PC-3 (cell line): ENCODE results near the gene FSTL5. TPM values are rescaled to one million over a fixed set of nuclear protein-coding genes. Genes with fewer than 3 reads are reported as not detected.

Experiments
- ATAC-seq: fragments of 200-7000 bp; cut with Tn5 transposase; 2 replicates; pipeline ENCODE4 v1.9.1; 2020; ENCODE audit warnings: mild to moderate bottlenecking, moderate library complexity
- BruUV-seq: library from RNA; stranded (reverse); fragments of 400-500 nt; replicated peaks from 2 replicates; lab custom pipeline; 2021; lab: Mats Ljungman, UMichigan
- CTCF ChIA-PET: fragments of 300-600 bp; sonication (Branson Sonifier 250); formaldehyde crosslinking; loops from one replicate; lab custom pipeline; 2022; ENCODE audit warnings: antibody characterized with exemption; lab: Charles Lee
- POLR2A ChIA-PET: fragments of 300-600 bp; sonication (Branson Sonifier 250); formaldehyde crosslinking; loops from one replicate; lab custom pipeline; 2022; ENCODE audit warnings: antibody characterized with exemption; ENCODE audit not compliant: unreplicated experiment; lab: Charles Lee
- DNase-seq: peaks from one replicate; pipeline ENCODE4 v3.0.0-alpha.2; 2015
- H2AFZ ChIP-seq: fragments of 300-600 bp; sonication (generic); 2 replicates; pipeline ENCODE4 v1.6.0; 2016; ENCODE audit warnings: antibody characterized with exemption, low read length
- H3F3A ChIP-seq: fragments of 300-600 bp; sonication (generic); one replicate; pipeline ENCODE4 v1.6.0; 2017; ENCODE audit warnings: antibody characterized with exemption, low read length, control low read depth, mild to moderate bottlenecking; ENCODE audit not compliant: unreplicated experiment
- H3K27ac ChIP-seq: fragments of 300-600 bp; sonication (generic); 2 replicates; pipeline ENCODE4 v1.5.1; 2016; ENCODE audit warnings: mild to moderate bottlenecking, low read length
- H3K27me3 ChIP-seq: fragments of 300-600 bp; sonication (generic); 2 replicates; pipeline ENCODE4 v1.6.1; 2016; ENCODE audit warnings: low read length, mixed read lengths
- H3K36me3 ChIP-seq: fragments of 300-600 bp; sonication (generic); 2 replicates; pipeline ENCODE4 v1.6.1; 2016; ENCODE audit warnings: low read depth, mixed run types, low read length, mixed read lengths
- H3K4me1 ChIP-seq: fragments of 300-600 bp; sonication (generic); 2 replicates; pipeline ENCODE4 v1.5.1; 2016; ENCODE audit warnings: low read length; ENCODE audit not compliant: insufficient read depth
- H3K4me2 ChIP-seq: fragments of 300-600 bp; sonication (generic); 2 replicates; pipeline ENCODE4 v1.6.0; 2016; ENCODE audit warnings: low read length
- H3K4me3 ChIP-seq: fragments of 300-600 bp; sonication (generic); 2 replicates; pipeline ENCODE4 v1.5.1; 2016; ENCODE audit warnings: mild to moderate bottlenecking, low read length, mixed read lengths
- H3K79me2 ChIP-seq: fragments of 300-600 bp; sonication (generic); 2 replicates; pipeline ENCODE4 v1.6.1; 2017; ENCODE audit warnings: low read length, mixed read lengths
- H3K9ac ChIP-seq: fragments of 300-600 bp; sonication (generic); 2 replicates; pipeline ENCODE4 v1.6.0; 2016; ENCODE audit warnings: mild to moderate bottlenecking, low read length
- H3K9me2 ChIP-seq: fragments of 300-600 bp; sonication (generic); replicated peaks from 2 replicates; pipeline ENCODE4 v1.6.1; 2016; ENCODE audit warnings: mixed run types, low read length, mixed read lengths
- H3K9me3 ChIP-seq: fragments of 300-600 bp; sonication (generic); 2 replicates; pipeline ENCODE4 v1.6.1; 2016; ENCODE audit warnings: low read length, mixed read lengths
- H4K20me1 ChIP-seq: fragments of 300-600 bp; sonication (generic); 2 replicates; pipeline ENCODE4 v1.6.1; 2016; ENCODE audit warnings: low read length, mixed read lengths
- CTCF ChIP-seq: fragments of 300-600 bp; sonication (generic); conservative IDR thresholded peaks from 2 replicates; pipeline ENCODE4 v1.5.1; 2017; ENCODE audit warnings: antibody characterized with exemption, low read depth, mild to moderate bottlenecking, low read length
- EZH2 ChIP-seq: fragments of 300-600 bp; sonication (generic); IDR thresholded peaks from one replicate; pipeline ENCODE4 v1.6.1; 2017; ENCODE audit warnings: antibody characterized with exemption, mild to moderate bottlenecking, low read length; ENCODE audit not compliant: unreplicated experiment
- EZH2phosphoT487 ChIP-seq: fragments of 300-600 bp; sonication (generic); IDR thresholded peaks from 2 replicates; pipeline ENCODE4 v1.6.1; 2018; ENCODE audit warnings: mild to moderate bottlenecking, antibody characterized with exemption, low read length, borderline replicate concordance
- intact Hi-C: fragments of 100-400 bp; cut with micrococcal nuclease; formaldehyde crosslinking; loops from 2 replicates; pipeline ENCODE4 v1.9.0; 2023
- total RNA-seq: library from RNA; depleted of rRNA; stranded (reverse); fragments of >200 nt; gene quantifications from 2 replicates; pipeline ENCODE4 v1.2.3, GENCODE V29; 2014

FSTL5 gene
- total RNA-seq, 1 experiment from 2014 or later: not detected

GRCh38 chr4:161650812-161651211, 513.0 kb downstream of the FSTL5 start:
- H3K27ac ChIP-seq: no peak overlapping the region
- no peak overlapping the region for H2AFZ ChIP-seq
- no peaks in the 10 kb centered on the region for H3F3A ChIP-seq
- H3K9ac ChIP-seq: no peak overlapping the region
- POLR2A ChIA-PET: interaction anchor here (0.6 kb wide), 1 partner anchor 322 kb away, joined by 5 read pairs; no protein-coding TSS in a partner anchor
- H3K4me3 ChIP-seq: no peak overlapping the region
- H3K36me3 ChIP-seq: no peaks in the 10 kb centered on the region
- BruUV-seq: no TSS peak
- no peaks in the 10 kb centered on the region for H3K9me2 ChIP-seq
- no peaks in the 10 kb centered on the region for H3K4me1 ChIP-seq
- no peaks in the 10 kb centered on the region for H3K27me3 ChIP-seq
- no peaks in the 10 kb centered on the region for H3K9me3 ChIP-seq
- no peaks in the 10 kb centered on the region for H4K20me1 ChIP-seq
- CTCF ChIA-PET: no interaction called here
- H3K4me2 ChIP-seq: no peak overlapping the region
- DNase-seq (no peak), ATAC-seq (no peak)
- TF ChIP-seq EZH2phosphoT487: no peak
- TF ChIP-seq CTCF: no peak
- TF ChIP-seq EZH2: no peak
- no peaks in the 10 kb centered on the region for H3K79me2 ChIP-seq
- intact Hi-C loops: no loop called here

DNA sequence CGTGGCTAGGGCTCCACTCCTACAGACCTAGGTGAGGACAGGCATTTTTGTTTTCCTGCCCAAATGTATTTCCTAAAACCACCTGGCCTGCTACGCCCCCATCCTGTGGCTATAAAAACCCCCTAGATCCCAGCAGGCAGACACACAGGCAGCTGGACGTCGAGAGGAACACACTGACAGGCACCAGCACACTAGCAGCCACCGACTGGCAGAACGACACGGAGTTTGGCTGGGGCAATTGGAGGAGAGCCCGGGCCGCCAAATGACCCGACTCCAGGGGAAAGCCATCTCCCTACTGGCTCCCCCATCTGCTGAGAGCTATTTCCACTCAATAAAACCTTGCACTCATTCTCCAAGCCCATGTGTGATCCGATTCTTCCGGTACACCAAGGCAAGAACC, 516.0 kb downstream of the FSTL5 start:
- H2AFZ ChIP-seq: no peak overlapping the region
- no peak for ATAC-seq
- no peaks in the 10 kb centered on the region for H3K79me2 ChIP-seq
- H3K9me3 ChIP-seq: no peaks in the 10 kb centered on the region
- intact Hi-C loops: no loop called here
- no peak overlapping the region for H3K27ac ChIP-seq
- no peaks in the 10 kb centered on the region for H3F3A ChIP-seq
- ChIA-PET POLR2A (no interaction called here), CTCF (no interaction called here)
- DNase-seq: no peak
- H4K20me1 ChIP-seq: no peaks in the 10 kb centered on the region
- BruUV-seq: no TSS peak
- H3K4me1 ChIP-seq: no peaks in the 10 kb centered on the region
- no peak for TF ChIP-seq EZH2phosphoT487
- no peak for TF ChIP-seq EZH2
- TF ChIP-seq CTCF: no peak
- no peaks in the 10 kb centered on the region for H3K36me3 ChIP-seq
- no peak overlapping the region for H3K9ac ChIP-seq
- no peaks in the 10 kb centered on the region for H3K27me3 ChIP-seq
- no peaks in the 10 kb centered on the region for H3K9me2 ChIP-seq
- H3K4me3 ChIP-seq: no peak overlapping the region
- no peak overlapping the region for H3K4me2 ChIP-seq

DNA sequence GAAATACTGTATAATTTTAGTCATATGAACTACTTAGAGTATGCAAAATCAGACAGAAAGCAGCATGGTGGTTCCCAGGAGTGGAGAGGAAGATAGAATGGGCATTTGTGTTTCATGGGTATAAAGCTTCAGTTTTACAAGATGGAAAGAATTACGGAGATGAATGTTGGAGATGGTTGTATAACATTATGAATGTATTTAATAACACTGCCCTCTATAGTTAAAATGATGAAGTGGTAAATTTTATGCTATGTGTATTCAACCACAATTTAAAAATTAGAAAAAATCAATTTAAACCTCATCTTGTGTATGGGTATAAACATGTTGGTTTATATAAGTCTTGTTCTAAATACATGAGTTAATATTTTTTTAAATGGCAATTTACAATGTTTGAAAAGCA, 521.1 kb downstream of the FSTL5 start:
- Histone ChIP-seq H3K9ac (no peak overlapping the region), H3K36me3 (no peaks in the 10 kb centered on the region), H3F3A (no peaks in the 10 kb centered on the region), H3K27ac (no peak overlapping the region), H3K4me3 (no peak overlapping the region), H3K4me2 (no peak overlapping the region), H2AFZ (no peak overlapping the region), H3K9me3 (no peaks in the 10 kb centered on the region), H3K79me2 (no peaks in the 10 kb centered on the region), H3K4me1 (no peaks in the 10 kb centered on the region), H4K20me1 (no peaks in the 10 kb centered on the region), H3K27me3 (no peaks in the 10 kb centered on the region), H3K9me2 (no peaks in the 10 kb centered on the region)
- ATAC-seq (peak; percentile 45), DNase-seq (peak; percentile 36)
- CTCF ChIA-PET: no interaction called here
- TF ChIP-seq CTCF: peak; percentile 51
- no peak for TF ChIP-seq EZH2
- POLR2A ChIA-PET: no interaction called here
- no TSS peak for BruUV-seq
- intact Hi-C loops: loop anchor here (2.0 kb wide), 2 partner anchors 78 to 156 kb away; no protein-coding TSS in a partner anchor
